Right lung (tissue), 10 donors: ENCODE data around the gene DBF4B. TPM values are rescaled to one million over a fixed set of nuclear protein-coding genes. Genes with fewer than 3 reads are reported as not detected.
"Not testable (repeated sequence)": the region's sequence is repeated elsewhere in the genome, so short reads cannot be mapped to it uniquely, and the experiment has no call there.

Source experiments
- DNase-seq, 2 donors: peaks; one replicate each; pipeline ENCODE4 v3.0.0-alpha.2; 2013
- long read RNA-seq, 8 donors: transcript quantifications; one replicate each; lab custom pipeline, GENCODE V29; 2026
- polyA plus RNA-seq, 5 donors: library from polyadenylated mRNA; unstranded; fragments of 120-200 nt; gene quantifications; one replicate each; pipeline versions ENCODE4 v1.2.1 to v1.2.3, GENCODE V29; 2013; ENCODE audit warnings: inconsistent platforms in 1 of 5, low replicate concordance in 1 of 5; ENCODE audit not compliant: insufficient read length in 5 of 5, insufficient read depth in 1 of 5

DBF4B gene
- polyA plus RNA-seq = 10 to 100 TPM; 13.1 to 20.1 (median 15.6) TPM
- long read RNA-seq, donor 1, partial matches to known transcripts = 0 of 3 reads
- long read RNA-seq, donor 1, other reads (novel, unspliced or antisense) = 0 of 3 reads
- long read RNA-seq, donor 2 = 0 reads
- long read RNA-seq, donor 3 = 0 reads
- long read RNA-seq, donor 4, partial matches to known transcripts = 0 of 2 reads
- long read RNA-seq, donor 4, other reads (novel, unspliced or antisense) = 0 of 2 reads
- long read RNA-seq, donor 5, partial matches to known transcripts = 5 of 6 reads
- long read RNA-seq, donor 5, other reads (novel, unspliced or antisense) = 0 of 6 reads
- long read RNA-seq, donor 6, partial matches to known transcripts = 0 of 2 reads
- long read RNA-seq, donor 6, other reads (novel, unspliced or antisense) = 0 of 2 reads
- long read RNA-seq, donor 7, partial matches to known transcripts = 0 of 2 reads
- long read RNA-seq, donor 7, other reads (novel, unspliced or antisense) = 0 of 2 reads
- long read RNA-seq, donor 8, partial matches to known transcripts = 0 of 2 reads
- long read RNA-seq, donor 8, other reads (novel, unspliced or antisense) = 0 of 2 reads

GRCh38 chr17:44708401-44709263 lies at the start of gene DBF4B:
TSS of gene DBF4B (plus strand) at chr17:44708665. CDS start at chr17:44708821, 156 bp downstream.
- peak; percentile 91 to 92 for DNase-seq

DNA sequence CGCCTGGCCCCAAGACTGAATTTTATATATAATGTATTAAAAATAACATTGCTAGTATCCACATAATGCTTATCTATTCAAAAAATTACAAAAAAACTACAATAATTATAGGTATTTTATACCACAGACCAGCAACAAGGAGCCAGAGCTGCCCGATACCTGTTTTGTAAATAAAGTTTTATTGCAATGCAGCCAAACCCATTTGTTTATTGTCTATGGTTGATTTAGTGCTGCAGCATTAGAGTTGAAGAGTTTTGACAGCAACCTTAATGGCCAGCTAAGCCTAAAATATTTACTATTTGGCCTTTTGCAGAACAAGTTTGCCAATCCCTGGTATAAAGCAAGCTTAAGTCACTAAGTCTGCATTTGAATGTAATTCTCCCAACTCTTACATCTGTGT lies 46.6 kb upstream of the DBF4B start:
- DNase-seq = no peak

GRCh38 chr17:44663095-44663494 lies 45.4 kb upstream of the DBF4B start:
- DNase-seq = no peak

GRCh38 chr17:44664867-44665266 lies 43.6 kb upstream of the DBF4B start:
- DNase-seq = no peak

DNA sequence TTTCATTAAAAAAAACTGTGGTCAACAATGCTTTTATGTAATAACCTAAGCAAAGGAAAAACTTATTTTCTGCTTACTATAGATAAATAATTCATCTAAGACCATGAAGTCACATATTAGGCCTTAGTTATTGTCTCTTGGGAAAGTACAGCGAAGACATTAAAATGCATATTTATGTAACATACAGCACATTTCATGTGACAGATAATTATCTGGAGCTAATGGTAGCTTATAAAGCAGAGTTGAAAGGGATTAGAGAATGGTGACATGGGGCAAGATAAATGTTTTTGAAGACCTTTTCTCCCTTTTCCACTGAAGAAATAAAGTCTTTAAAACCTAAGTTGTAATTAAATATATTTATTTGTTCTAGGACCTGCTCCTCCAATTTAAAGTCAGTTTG lies 42.5 kb upstream of the DBF4B start:
- peak in 1 of 2 donors; percentile 33 for DNase-seq

DNA sequence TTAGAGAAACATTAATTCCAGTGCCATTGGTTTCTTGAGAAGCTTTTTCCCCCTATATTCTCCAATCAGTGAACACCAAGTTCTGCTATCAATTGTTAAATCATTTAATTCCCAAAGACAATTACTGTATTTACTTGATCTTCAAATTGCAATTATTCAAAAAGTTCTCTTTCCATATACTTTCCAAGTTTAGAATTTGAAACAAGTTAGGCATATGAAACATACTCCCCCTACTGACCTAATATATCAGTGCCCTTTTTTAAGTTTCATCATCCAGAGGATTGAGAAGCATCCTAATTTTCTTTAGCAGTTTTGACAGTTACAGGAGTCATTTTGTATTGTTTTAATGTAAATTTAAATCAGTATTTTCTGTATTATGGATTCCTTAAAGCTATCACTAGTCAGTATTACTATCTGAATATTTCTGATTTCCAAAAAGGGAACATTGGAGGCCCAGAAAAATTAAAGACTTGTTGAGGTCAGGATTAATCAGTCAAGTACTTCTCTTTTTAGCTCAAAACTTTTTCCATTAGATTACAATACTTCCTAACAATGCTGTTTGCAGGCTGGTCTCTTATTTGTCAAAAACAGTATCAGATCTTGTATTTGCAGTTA lies 35.9 kb upstream of the DBF4B start:
- DNase-seq = no peak

GRCh38 chr17:44673893-44674292 lies 34.6 kb upstream of the DBF4B start:
- no peak for DNase-seq

GRCh38 chr17:44677136-44677535 lies 31.3 kb upstream of the DBF4B start:
- no peak for DNase-seq

GRCh38 chr17:44683303-44683702 lies 25.2 kb upstream of the DBF4B start:
- not testable (repeated sequence) for DNase-seq

DNA sequence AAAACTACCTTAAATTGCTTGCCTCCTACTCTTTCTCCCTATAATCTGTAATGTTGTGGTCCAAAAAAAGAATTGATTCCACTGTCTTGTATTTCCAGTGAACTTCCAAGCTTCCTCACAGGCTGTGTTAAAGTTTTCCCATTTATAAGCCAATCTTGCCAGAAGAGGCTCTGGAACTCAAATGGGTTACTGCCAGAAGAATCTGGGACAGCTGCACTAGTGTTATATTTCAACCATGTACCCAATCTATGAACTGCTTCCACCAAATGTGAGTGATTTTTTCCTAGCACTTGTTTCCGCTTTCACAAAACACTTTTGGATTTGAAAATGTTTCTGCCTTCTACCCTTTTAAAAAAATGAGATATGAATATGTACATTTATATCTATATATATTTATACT lies 20.7 kb upstream of the DBF4B start:
- no peak for DNase-seq

DNA sequence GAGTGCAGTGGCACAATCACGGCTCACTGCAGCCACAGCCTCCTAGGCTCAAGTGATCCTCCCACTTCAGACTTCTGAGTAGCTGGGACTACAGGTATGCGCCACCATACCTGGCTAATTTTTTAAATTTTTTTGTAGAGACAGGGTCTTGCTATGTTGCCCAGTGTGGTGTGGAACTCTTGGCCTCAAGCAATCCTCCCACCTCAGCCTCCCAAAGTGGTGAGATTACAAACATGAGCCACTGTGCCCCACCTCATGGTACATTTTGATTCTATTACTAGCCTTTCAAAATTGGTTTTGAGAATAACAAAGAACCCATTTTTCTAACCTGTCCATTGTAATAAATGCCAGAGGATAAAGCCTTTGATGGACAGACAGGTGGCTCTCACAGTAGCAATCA lies 20.3 kb upstream of the DBF4B start:
- no peak for DNase-seq

DNA sequence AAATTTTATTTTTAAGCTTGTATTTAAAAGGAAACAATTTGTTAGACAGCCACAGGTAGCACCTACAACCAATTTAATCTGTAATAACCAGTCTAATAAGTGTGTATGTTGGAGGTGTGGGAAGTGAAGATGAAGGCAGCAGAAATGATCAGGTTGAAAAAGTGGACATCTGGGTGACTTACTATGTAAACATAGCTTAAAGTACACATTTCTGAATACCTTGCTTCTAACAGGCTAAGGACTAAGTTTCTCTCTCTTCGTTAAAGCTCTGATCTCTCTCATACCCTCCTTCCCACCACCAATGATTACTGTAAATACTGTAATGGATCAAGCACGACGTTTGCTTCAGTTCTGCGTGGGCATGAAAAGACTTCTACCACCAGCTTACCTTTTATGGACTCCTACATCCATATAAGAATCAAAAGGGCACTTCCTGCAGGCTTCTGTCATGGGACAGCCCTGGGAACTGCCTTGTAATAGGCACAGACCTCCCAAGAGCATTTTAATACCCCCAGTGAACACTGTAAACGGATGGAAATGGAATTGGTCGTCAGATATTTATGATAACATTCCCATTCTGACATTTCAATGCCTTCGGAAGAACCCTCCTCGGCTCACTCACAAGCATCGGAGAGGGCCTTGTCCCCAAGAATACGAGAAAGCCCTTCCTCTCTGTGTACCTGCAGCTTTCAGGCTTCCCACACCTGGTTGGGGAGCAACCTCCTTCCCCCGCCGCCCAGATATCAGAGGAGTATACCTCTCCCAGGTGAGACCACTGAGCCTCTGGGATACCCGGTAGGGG lies 19.6 kb upstream of the DBF4B start:
- DNase-seq = no peak

DNA sequence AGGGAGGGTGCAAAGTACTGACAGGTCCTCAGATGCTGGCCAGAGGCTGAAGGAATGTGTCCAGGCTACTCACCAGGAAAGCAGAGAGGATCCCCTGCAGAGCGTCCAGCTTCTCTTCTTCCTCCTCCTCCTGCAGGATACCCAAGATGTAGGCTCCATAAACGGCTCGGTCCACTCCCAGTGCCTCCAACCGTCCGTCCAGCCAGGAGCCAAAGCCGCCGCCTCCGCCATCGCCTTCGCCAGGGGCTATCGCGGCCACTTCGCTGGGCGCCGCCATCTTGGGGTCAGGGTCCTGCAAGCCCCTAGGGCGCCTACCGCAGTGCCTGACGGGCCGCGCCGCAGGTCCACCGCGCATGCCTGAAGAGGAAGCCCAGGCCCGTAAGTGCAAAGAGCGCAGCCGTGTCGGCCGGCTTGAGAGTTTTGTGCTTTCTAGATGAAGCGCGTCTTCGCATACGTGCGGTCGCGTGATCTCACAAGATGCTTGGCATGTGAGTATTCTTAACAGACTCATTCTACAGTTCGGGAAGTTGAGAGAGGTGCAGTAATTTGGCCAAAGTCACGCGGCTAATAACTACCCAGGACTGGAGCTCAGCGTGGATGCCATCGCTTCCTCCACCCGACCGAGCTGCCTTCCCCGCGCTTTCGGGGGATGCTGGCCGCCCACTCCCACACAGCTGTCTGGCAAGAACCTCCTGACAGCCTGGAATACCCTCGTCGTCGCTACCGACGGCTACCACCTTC lies 18.8 kb upstream of the DBF4B start, which contains the start of gene CCDC43:
Gene CCDC43, minus strand, starts transcription at position 300 of the 741 bp plus-strand sequence. Its CDS starts 23 bp downstream, at position 277.
- peak; percentile 86 to 89 for DNase-seq

DNA sequence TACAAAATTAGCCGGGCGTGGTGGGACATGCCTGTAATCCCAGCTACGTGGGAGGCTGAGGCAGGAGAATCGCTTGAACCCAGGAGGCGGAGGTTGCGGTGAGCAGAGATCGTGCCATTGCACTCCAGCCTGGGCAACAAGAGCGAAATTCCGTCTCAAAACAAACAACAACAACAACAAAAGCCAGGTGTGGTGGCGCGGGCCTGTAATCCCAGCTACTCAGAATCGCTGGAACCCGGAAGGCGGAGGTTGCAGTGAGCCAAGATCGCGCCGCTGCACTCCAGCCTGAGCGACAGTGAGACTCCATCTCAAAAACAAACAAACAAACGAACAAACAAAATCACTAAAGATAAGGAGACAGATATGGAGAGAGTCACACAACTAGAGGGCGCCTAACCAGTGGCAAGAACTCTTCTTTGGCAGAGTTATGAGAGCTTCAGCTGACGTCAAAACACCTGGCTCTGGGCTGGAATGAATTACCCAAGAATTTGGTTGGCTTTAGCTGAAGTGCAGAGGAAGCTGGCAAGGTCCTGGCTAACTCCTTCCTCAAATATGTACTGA lies 17.6 kb upstream of the DBF4B start:
- not testable (repeated sequence) for DNase-seq

DNA sequence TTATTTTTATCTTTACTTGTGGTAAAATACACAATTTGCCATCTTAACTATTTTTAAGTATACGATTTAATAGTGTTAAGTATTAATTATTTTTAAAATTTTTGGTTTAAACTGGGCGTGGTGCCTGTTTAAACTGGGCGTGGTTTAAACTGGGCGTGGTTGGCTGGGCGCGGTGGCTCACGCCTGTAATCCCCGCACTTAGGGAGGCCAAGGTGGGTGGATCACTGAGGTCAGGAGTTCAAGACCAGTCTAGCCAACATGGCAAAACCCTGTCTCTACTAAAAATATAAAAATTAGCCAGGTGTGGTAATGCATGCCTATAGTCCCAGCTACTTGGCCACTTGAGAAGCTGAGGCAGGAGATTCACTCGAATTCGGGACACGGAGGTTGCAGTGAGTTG lies 14.9 kb upstream of the DBF4B start:
- DNase-seq = no peak

GRCh38 chr17:44700288-44700687 lies 8.2 kb upstream of the DBF4B start:
- DNase-seq = not testable (repeated sequence)

DNA sequence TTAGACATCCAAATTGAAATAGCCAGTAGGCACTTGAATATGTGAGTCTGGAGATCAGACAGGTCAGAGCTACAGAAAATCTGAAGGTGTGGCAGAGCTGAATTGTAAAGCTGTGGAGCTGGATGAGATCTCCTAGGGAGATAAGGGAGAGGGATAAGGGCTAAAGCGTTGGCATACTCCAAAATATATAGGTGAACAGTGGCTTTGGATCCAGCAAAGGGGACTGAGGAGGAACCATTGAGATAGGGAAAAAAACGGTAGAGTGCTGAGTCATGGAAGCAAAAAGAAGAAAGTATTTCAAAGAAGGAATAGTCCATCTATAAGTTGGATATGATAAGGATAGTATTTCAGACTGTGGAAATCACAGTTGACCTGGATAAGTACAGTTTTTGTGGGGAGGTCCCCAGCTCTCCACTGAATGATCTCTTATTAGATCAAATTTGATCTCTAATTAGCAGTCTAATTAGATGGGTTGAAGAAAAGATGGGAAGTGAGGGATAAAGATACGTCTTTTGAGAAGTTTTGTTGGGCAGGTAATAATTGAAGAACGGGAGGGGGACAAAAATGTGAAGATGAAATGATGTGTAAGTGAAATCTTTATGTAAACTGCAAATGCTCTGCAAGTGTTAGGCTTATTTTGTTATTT lies 587 bp upstream of the DBF4B start:
- DNase-seq = no peak

DNA sequence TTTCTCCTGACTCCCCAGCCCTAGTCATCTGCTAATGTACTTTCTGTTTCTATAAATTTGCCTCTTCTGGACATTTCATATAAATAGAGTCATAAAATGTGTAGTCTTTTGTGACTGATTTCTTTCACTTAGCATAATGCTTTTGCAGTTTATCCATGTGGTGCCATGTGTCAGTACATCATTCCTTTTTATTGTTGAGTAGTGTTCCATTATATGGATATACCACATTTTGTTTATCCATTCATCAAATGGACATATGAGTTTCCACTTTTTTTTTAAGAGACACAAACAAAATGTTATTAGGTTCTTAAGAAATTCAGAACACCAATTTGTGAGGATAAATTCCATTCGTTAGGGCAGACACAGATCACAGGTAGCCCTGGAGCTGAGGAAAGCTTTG lies 11.0 kb downstream of the DBF4B start:
- DNase-seq = no peak

- DNase-seq = no peak
Measured at GRCh38 chr17:44722254-44722653, 13.8 kb downstream of the DBF4B start.
